H1 (cell line): ENCODE measurements around the gene ELOA2.

Source experiments
- ASH2L ChIP-seq: fragments of 200-600, 300-600 bp; sonication (generic); IDR thresholded peaks from one replicate; pipeline ENCODE4 v1.7.1; 2017; ENCODE audit warnings: low read length
- CTCF ChIP-seq, 3 experiments: IDR thresholded peaks; 1 replicate in 2 of 3; 2 replicates in 1 of 3; pipeline versions ENCODE4 v1.5.1 to v1.6.1; 2011; ENCODE audit warnings: low read length in 3 of 3, mild to moderate bottlenecking in 3 of 3, inconsistent platforms in 2 of 3, low read depth in 1 of 3, moderate library complexity in 1 of 3; ENCODE audit not compliant: insufficient read depth in 1 of 3; ENCODE audit errors: control extremely low read depth in 1 of 3
- JUN ChIP-seq: IDR thresholded peaks from 2 replicates; pipeline ENCODE4 v1.6.1; 2011; ENCODE audit warnings: low read depth, mild to moderate bottlenecking, improper control_type of control experiment, low read length
- KDM1A ChIP-seq: fragments of 200-600, 300-600 bp; sonication (generic); IDR thresholded peaks from 2 replicates; pipeline ENCODE4 v1.7.1; 2016; ENCODE audit warnings: mild to moderate bottlenecking, low read length, borderline replicate concordance
- PHF8 ChIP-seq: fragments of 200-600 bp; sonication (generic); conservative IDR thresholded peaks from 2 replicates; pipeline ENCODE4 v1.7.1; 2012; ENCODE audit warnings: low read depth, mild to moderate bottlenecking, inconsistent platforms, low read length, moderate library complexity
- RAD21 ChIP-seq, 2 experiments: IDR thresholded peaks in 1 of 2; conservative IDR thresholded peaks in 1 of 2; 2 replicates each; pipeline ENCODE4 v1.6.1; 2011; ENCODE audit warnings: low read depth in 2 of 2, low read length in 2 of 2, improper control_type of control experiment in 1 of 2, inconsistent platforms in 1 of 2, mild to moderate bottlenecking in 1 of 2, moderate library complexity in 1 of 2

- TF ChIP-seq PHF8 (no peak), KDM1A (no peak), JUN (no peak), RAD21 (IDR thresholded peaks at IDR 0.05 in 1 of 2, conservative IDR thresholded peaks at IDR 0.05 in 1 of 2; ENCODE audit: low read depth in 2 of 2, low read length in 2 of 2) (no peak), CTCF (IDR thresholded peaks at IDR 0.05; ENCODE audit: control extremely low read depth in 1 of 3, insufficient read depth in 1 of 3, low read depth in 1 of 3, low read length in 3 of 3) (no peak), ASH2L (no peak)
These were observed 2.5 kb downstream of the ELOA2 start for GRCh38 chr18:47032945-47033344.
